Tracheal epithelial cell (primary cell): ENCODE data around the gene BOD1L1. TPM values are rescaled to one million over a fixed set of nuclear protein-coding genes. Genes with fewer than 3 reads are reported as not detected.

Source experiments
- total RNA-seq: library from RNA; depleted of rRNA; stranded (reverse); fragments of >200 nt; gene quantifications from 2 replicates; pipeline ENCODE4 v1.2.1, GENCODE V29; 2014

BOD1L1 gene
- 15.8 and 21.2 TPM in 2 replicates for total RNA-seq

DNA sequence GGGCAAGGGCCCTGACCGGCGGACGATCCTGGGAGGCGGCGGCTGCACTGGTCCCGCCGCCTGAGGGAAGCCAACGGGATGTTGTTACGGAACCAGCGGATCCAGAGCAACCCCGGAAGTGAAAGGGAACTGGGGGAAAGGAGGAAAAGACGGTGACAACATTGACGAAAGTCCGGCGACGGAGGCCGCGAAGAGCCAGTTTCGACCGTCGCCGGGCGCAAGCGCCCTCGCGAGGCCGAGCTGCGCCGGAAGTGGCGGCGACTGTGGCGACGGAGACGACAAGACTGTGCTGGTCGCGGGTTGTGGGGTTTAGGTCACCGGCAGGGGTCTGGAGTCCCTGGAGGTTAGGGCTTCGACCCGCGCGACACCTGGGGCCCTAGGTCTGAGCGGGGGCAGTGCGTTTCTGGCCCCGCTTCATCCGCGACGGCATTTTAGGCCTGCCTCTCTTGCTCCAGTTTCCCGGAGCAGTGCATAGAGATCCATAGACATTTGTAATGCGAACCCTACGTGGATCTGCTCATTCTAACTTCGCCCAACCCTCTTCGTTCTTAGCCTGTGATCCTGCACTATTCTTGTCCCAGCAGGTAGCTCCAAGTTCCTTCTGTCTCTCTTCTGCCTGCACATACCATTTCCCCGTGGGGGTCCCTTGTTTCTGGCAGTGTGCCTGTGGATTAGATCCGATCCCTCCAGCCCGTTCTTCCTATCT lies at the start of gene BOD1L1:
TSS of gene BOD1L1 (minus strand) at position 120 of the 706 bp plus-strand sequence. CDS start 138 bp downstream, outside the sequence.

GRCh38 chr4:13543839-13544605 lies 83.5 kb downstream of the BOD1L1 start, which contains the start of gene NKX3-2:
NKX3-2 (minus strand) TSS chr4:13544508; CDS start chr4:13544414, 94 bp downstream.

Other genes starting within 250 kb of the BOD1L1 start
- 12.3 and 14.1 TPM in 2 replicates for gene RAB28, start 143.4 kb downstream of the BOD1L1 start, total RNA-seq
- gene NKX3-2, start 83.2 kb downstream of the BOD1L1 start, total RNA-seq, result under 0.01 TPM in 1 of 2 replicates, not detected in the other